ENCODE data around the gene WASF2. TPM values are rescaled to one million over a fixed set of nuclear protein-coding genes. Genes with fewer than 3 reads are reported as not detected.

Gene WASF2
- total and polyA plus RNA-seq, 2 of the 13 experiments (the other 11 are each of a cell fraction or from before 2014, with no cell fraction given), result 10.4 to 27.7 TPM

GRCh38 chr1:27394282-27394658, 95.7 kb downstream of the WASF2 start:
- TF ChIP-seq REPIN1 (CRISPR knock-in tag; IDR thresholded peaks at IDR 0.05; ENCODE audit: borderline replicate concordance, low read depth) (no peak), ZNF512 (CRISPR knock-in tag; IDR thresholded peaks at IDR 0.05) (no peak), FOXA3 (CRISPR knock-in tag; IDR thresholded peaks at IDR 0.05) (no peak), ZBTB38 (CRISPR knock-in tag; IDR thresholded peaks at IDR 0.05) (no peak), ZNF746 (CRISPR knock-in tag; IDR thresholded peaks at IDR 0.05) (no peak), NPAS2 (CRISPR knock-in tag; IDR thresholded peaks at IDR 0.05; ENCODE audit: borderline replicate concordance) (no peak), NR2F6 (IDR thresholded peaks at IDR 0.05) (no peak), NR2F6 (CRISPR knock-in tag; IDR thresholded peaks at IDR 0.05) (no peak), ZBTB7A (CRISPR knock-in tag; IDR thresholded peaks at IDR 0.05) (no peak), PLRG1 (conservative IDR thresholded peaks at IDR 0.05) (no peak), KDM6A (CRISPR knock-in tag; IDR thresholded peaks at IDR 0.05; ENCODE audit: low read depth) (no peak)
- in situ Hi-C loops (cut with HindIII; ENCODE audit: extremely low pct_ligation_motif_present, low pct_unique_long_range_greater_than_20kb), result loop anchor here (5.0 kb wide), 4 partner anchors 37 to 282 kb away; no protein-coding TSS in a partner anchor
- H3K79me2 ChIP-seq (ENCODE audit: insufficient read depth, low read length), result no peaks in the 10 kb centered on the region
- CTCF ChIA-PET (ENCODE audit: low intra/inter-chr PET ratio, low total read pairs), result interaction anchor here (1.5 to 2.4 kb wide), 2 partner anchors 37 to 94 kb away, joined by 10 to 17 read pairs; no protein-coding TSS in a partner anchor
- H3K9ac ChIP-seq (ENCODE audit: insufficient read depth, low read depth, low read length), result no peak overlapping the region
- BruUV-seq (replicated peaks), result no TSS peak
- no peak overlapping the region for H3K4me2 ChIP-seq (ENCODE audit: low read depth, low read length)
- WGBS (ENCODE audit: low lambda C conversion rate), result 95% methylated on average over 8 of the region's 9 CpGs
- H3K9me3 ChIP-seq (ENCODE audit: low read length), result no peaks in the 10 kb centered on the region
- intact Hi-C loops (cut with micrococcal nuclease; ENCODE audit: unreplicated experiment), result loop anchor here (10.0 kb wide), 1 partner anchor 271 kb away; no protein-coding TSS in a partner anchor
- H4K20me1 ChIP-seq (ENCODE audit: insufficient read depth, low read length), result no peaks in the 10 kb centered on the region
- H3K4me1 ChIP-seq (ENCODE audit: insufficient read depth, low read length), result peaks cover 28% of the 10 kb centered on the region
- FAIRE-seq (no peak), DNase-seq (ENCODE audit: low spot score) (no peak), ATAC-seq (no peak)
- no peak overlapping the region for H3K4me3 ChIP-seq (replicated peaks in 1 of 3; ENCODE audit: insufficient read depth in 1 of 3, low read depth in 2 of 3, low read length in 3 of 3)
- no peak overlapping the region for H3K27ac ChIP-seq (ENCODE audit: extremely low read length, insufficient read depth, low read length)
- POLR2A ChIA-PET, result interaction anchor here (1.8 kb wide), 1 partner anchor 213 kb away, joined by 6 read pairs; no protein-coding TSS in a partner anchor
- no peaks in the 10 kb centered on the region for H3K36me3 ChIP-seq (replicated peaks in 1 of 2; ENCODE audit: control insufficient read depth in 1 of 2, insufficient read depth in 2 of 2, low read length in 2 of 2)
- H3K27me3 ChIP-seq (ENCODE audit: control insufficient read depth in 1 of 2, insufficient read depth in 2 of 2, low read length in 2 of 2), result peaks cover 0 to 2% of the 10 kb centered on the region in 2 experiments; a peak in 2 of 5 replicates
- H2AFZ ChIP-seq (ENCODE audit: low read length), result no peak overlapping the region
